ENCODE measurements around the gene SLC45A1. TPM values are rescaled to one million over a fixed set of nuclear protein-coding genes. Genes with fewer than 3 reads are reported as not detected.

The SLC45A1 gene
- polyA plus RNA-seq, 1 donor (not counting 4 experiments of a cell fraction or from before 2014, with no cell fraction given): 0.14 TPM

DNA sequence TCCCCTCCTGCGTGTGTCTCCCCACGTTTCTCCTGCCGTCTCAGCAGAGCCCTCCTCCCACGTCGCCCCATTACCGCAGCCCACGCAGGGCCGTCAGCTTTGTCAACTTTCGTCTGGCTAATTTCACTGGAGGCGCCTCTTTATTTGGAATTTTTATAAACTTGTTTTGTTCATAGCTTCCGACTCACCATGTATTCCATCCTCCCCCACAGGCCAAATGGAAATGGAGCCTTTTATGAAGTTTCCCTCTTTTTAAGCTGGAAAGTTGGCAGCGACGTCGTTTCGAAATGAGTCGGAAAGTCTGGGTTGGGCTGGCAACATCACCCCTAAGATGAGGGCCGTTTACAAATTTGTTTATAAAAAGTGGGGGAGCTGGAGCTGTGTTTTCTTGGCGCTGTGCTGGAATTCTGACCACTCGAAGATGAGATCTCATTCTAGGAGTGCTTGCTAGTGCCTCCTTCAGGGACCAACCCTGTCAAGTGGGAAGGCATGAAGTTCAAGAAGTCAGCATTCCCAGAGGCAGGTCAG lies 23.7 kb upstream of the SLC45A1 start:
- Histone ChIP-seq H4K20me1 (ENCODE audit: control insufficient read depth, extremely low read depth, insufficient read depth, low read length) (no peaks in the 10 kb centered on the region), H2AFZ (ENCODE audit: control insufficient read depth, low read length) (no peak overlapping the region), H3K9ac (ENCODE audit: control insufficient read depth, extremely low read depth, insufficient read depth, low read length) (no peak overlapping the region), H3K4me3 (ENCODE audit: control insufficient read depth in 2 of 3, extremely low read depth in 1 of 3, insufficient read depth in 2 of 3, low read depth in 1 of 3, low read length in 3 of 3) (no peak overlapping the region), H3K9me3 (ENCODE audit: control insufficient read depth, low read depth, low read length) (no peaks in the 10 kb centered on the region), H3K27ac (ENCODE audit: control insufficient read depth, insufficient read depth, low read length) (no peak overlapping the region), H3K4me2 (ENCODE audit: control insufficient read depth, extremely low read depth, insufficient read depth, low read depth, low read length) (no peak overlapping the region), H3K4me1 (ENCODE audit: control insufficient read depth, extremely low read depth, insufficient read depth, low read length) (no peaks in the 10 kb centered on the region), H3K36me3 (ENCODE audit: control insufficient read depth in 2 of 2, extremely low read depth in 1 of 2, insufficient read depth in 2 of 2, low read length in 2 of 2) (no peaks in the 10 kb centered on the region), H3K9me1 (ENCODE audit: control insufficient read depth, extremely low read depth, insufficient read depth, low read length) (no peaks in the 10 kb centered on the region), H3K27me3 (ENCODE audit: control insufficient read depth, extremely low read depth, insufficient read depth, low read length) (no peaks in the 10 kb centered on the region), H3K79me2 (ENCODE audit: control insufficient read depth, insufficient read depth, low read length) (no peaks in the 10 kb centered on the region)
- dilution Hi-C loops (cut with MboI; ENCODE audit: extremely low pct_ligation_motif_present, low sequenced_read_pairs): no loop called here
- no peak for DNase-seq (ENCODE audit: low read depth, low spot score)
- TF ChIP-seq EZH2 (IDR thresholded peaks at IDR 0.05; ENCODE audit: low read length): no peak
- TF ChIP-seq, protein P1, sequence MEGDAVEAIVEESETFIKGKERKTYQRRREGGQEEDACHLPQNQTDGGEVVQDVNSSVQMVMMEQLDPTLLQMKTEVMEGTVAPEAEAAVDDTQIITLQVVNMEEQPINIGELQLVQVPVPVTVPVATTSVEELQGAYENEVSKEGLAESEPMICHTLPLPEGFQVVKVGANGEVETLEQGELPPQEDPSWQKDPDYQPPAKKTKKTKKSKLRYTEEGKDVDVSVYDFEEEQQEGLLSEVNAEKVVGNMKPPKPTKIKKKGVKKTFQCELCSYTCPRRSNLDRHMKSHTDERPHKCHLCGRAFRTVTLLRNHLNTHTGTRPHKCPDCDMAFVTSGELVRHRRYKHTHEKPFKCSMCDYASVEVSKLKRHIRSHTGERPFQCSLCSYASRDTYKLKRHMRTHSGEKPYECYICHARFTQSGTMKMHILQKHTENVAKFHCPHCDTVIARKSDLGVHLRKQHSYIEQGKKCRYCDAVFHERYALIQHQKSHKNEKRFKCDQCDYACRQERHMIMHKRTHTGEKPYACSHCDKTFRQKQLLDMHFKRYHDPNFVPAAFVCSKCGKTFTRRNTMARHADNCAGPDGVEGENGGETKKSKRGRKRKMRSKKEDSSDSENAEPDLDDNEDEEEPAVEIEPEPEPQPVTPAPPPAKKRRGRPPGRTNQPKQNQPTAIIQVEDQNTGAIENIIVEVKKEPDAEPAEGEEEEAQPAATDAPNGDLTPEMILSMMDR (optimal IDR thresholded peaks at IDR 0.05 in 1 of 3, IDR thresholded peaks at IDR 0.05 in 1 of 3, conservative IDR thresholded peaks at IDR 0.05 in 1 of 3; ENCODE audit: extremely low read depth in 1 of 3, insufficient read depth in 2 of 3, low read length in 3 of 3): no peak
- FAIRE-seq: no peak

DNA sequence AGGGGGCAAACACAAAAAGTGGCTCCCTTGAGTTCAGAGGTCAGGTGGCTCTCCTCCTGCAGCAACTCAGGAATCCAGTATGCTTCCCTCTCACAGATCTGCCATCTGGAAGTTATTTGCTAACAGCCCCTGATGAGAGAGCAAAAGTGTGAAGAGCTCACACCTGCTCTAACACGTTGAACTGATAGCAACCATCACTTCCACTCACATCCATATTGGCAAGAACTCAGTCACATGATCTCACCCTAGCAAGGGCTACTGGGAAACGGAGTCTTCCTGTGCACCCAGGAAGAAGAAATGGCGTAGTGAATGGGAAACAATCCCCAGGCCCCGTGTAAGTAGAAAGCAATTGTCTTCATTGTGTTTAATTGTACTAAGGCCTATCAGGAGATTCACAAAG lies 20.7 kb upstream of the SLC45A1 start:
- Histone ChIP-seq H3K27me3 (ENCODE audit: control insufficient read depth, extremely low read depth, insufficient read depth, low read length) (no peaks in the 10 kb centered on the region), H3K4me1 (ENCODE audit: control insufficient read depth, extremely low read depth, insufficient read depth, low read length) (no peaks in the 10 kb centered on the region), H3K9me1 (ENCODE audit: control insufficient read depth, extremely low read depth, insufficient read depth, low read length) (no peaks in the 10 kb centered on the region), H3K4me2 (ENCODE audit: control insufficient read depth, extremely low read depth, insufficient read depth, low read depth, low read length) (no peak overlapping the region), H3K4me3 (ENCODE audit: control insufficient read depth in 2 of 3, extremely low read depth in 1 of 3, insufficient read depth in 2 of 3, low read depth in 1 of 3, low read length in 3 of 3) (no peak overlapping the region), H2AFZ (ENCODE audit: control insufficient read depth, low read length) (no peak overlapping the region), H4K20me1 (ENCODE audit: control insufficient read depth, extremely low read depth, insufficient read depth, low read length) (no peaks in the 10 kb centered on the region), H3K9me3 (ENCODE audit: control insufficient read depth, low read depth, low read length) (no peaks in the 10 kb centered on the region), H3K79me2 (ENCODE audit: control insufficient read depth, insufficient read depth, low read length) (no peaks in the 10 kb centered on the region), H3K27ac (ENCODE audit: control insufficient read depth, insufficient read depth, low read length) (no peak overlapping the region), H3K9ac (ENCODE audit: control insufficient read depth, extremely low read depth, insufficient read depth, low read length) (no peak overlapping the region), H3K36me3 (ENCODE audit: control insufficient read depth in 2 of 2, extremely low read depth in 1 of 2, insufficient read depth in 2 of 2, low read length in 2 of 2) (no peaks in the 10 kb centered on the region)
- dilution Hi-C loops (cut with MboI; ENCODE audit: extremely low pct_ligation_motif_present, low sequenced_read_pairs): no loop called here
- no peak for FAIRE-seq
- TF ChIP-seq EZH2 (IDR thresholded peaks at IDR 0.05; ENCODE audit: low read length): no peak
- TF ChIP-seq, protein P1 (optimal IDR thresholded peaks at IDR 0.05 in 1 of 3, IDR thresholded peaks at IDR 0.05 in 1 of 3, conservative IDR thresholded peaks at IDR 0.05 in 1 of 3; ENCODE audit: extremely low read depth in 1 of 3, insufficient read depth in 2 of 3, low read length in 3 of 3): no peak
- DNase-seq (ENCODE audit: low read depth, low spot score): no peak
